ENCODE data around the gene MAN1A2. TPM values are rescaled to one million over a fixed set of nuclear protein-coding genes. Genes with fewer than 3 reads are reported as not detected.

The MAN1A2 gene
- total and polyA plus RNA-seq, 9 of the 15 experiments (the other 6 are each of a cell fraction or from before 2014, with no cell fraction given): 4.2 to 38.4 (median 18.7) TPM

- CTCF ChIA-PET (ENCODE audit: low intra/inter-chr PET ratio): no interaction called here
- Histone ChIP-seq H3K79me2 (ENCODE audit: control insufficient read depth, insufficient read depth, low read length) (no peaks in the 10 kb centered on the region), H3K4me1 (replicated peaks in 1 of 2; ENCODE audit: control insufficient read depth in 2 of 2, insufficient read depth in 2 of 2, low read length in 2 of 2) (peaks cover 5 to 8% of the 10 kb centered on the region in 2 experiments; a peak in 3 of 5 replicates), H3K4me3 (no peak overlapping the region), H3K27me3 (ENCODE audit: control insufficient read depth in 2 of 2, insufficient read depth in 2 of 2, low read length in 2 of 2) (no peaks in the 10 kb centered on the region), H3K27ac (ENCODE audit: extremely low read depth, low read depth, low read length) (no peak overlapping the region), H3K4me2 (ENCODE audit: insufficient read depth, low read length) (no peak overlapping the region), H3K9me3 (replicated peaks; ENCODE audit: control insufficient read depth, insufficient read depth, low read depth, low read length) (no peaks in the 10 kb centered on the region), H2AFZ (ENCODE audit: low read depth, low read length) (0 out of 2 replicates have a peak overlapping the region, but pooled peaks have one; percentile 30), H3K9me1 (ENCODE audit: control insufficient read depth, insufficient read depth, low read length) (no peaks in the 10 kb centered on the region), H3K9ac (ENCODE audit: insufficient read depth in 1 of 2, low read depth in 2 of 2, low read length in 2 of 2) (peak overlapping the region in 1 of 2 experiments; percentile 61; a peak in 1 of 4 replicates), H4K20me1 (replicated peaks; ENCODE audit: control insufficient read depth, insufficient read depth, low read length) (no peaks in the 10 kb centered on the region), H3K36me3 (ENCODE audit: control insufficient read depth, insufficient read depth, low read length) (no peaks in the 10 kb centered on the region)
- FAIRE-seq: peak; percentile 11
- no peak for DNase-seq (ENCODE audit: extremely low read depth in 1 of 4, low spot score in 3 of 4)
- 49% methylated on average over 10 of the region's 10 CpGs for WGBS (ENCODE audit: insufficient coverage, low coverage, missing lambda C conversion rate)
- intact Hi-C loops (cut with micrococcal nuclease): no loop called here
- POLR2A ChIA-PET: interaction anchor here (0.6 to 2.0 kb wide), 4 partner anchors 8 to 232 kb away, joined by 3 to 8 read pairs (median 6); no protein-coding TSS in a partner anchor
- in situ Hi-C loops (cut with MboI): no loop called here
- no TSS peak for BruUV-seq (replicated peaks)
- ATAC-seq: no peak
- no peak for TF ChIP-seq ZNF212 (CRISPR knock-in tag; IDR thresholded peaks at IDR 0.05)
- no peak for TF ChIP-seq ZNF384 (IDR thresholded peaks at IDR 0.05; ENCODE audit: low read depth, low read length)
- TF ChIP-seq CBFA2T3 (IDR thresholded peaks at IDR 0.05): peak; percentile 90
- TF ChIP-seq FOS (IDR thresholded peaks at IDR 0.05; ENCODE audit: extremely low read depth, insufficient read length): peak; percentile 50
Measured at GRCh38 chr1:117573386-117574023, 206.3 kb downstream of the MAN1A2 start.

DNA sequence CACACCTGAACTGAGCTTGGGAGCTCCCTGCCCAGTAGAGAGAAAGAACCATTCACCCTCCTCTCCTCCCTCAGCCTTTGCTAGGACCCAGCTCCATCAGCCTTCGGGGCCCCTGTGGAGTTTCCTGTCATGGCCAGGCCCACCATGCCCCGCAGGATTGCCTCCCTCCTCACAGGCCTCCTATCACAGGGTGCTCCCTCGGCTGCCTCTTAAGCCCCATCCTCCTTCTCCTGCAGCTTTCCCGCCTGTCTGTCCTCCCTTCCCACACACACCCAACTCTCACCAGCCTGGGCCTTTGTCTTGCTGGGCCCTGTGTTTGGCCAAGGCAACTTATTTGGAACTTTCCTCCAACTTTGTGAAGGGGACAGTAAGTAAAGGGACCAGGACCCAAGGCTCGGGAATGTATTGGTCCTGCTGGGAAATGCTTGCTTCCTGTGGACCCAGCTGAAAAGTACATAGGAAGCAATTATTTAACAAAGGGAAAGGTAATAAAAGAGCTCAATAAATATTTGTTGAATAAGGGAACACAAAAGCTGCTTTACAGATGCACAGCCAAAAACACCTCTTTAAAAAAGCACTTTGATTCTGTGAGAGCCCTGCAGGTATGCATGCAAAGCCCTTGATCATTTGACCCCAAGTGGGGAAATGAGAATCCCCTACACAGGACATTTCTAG is 207.0 kb downstream of the MAN1A2 start:
- Histone ChIP-seq H3K4me2 (ENCODE audit: insufficient read depth, low read length) (no peak overlapping the region), H3K27ac (ENCODE audit: extremely low read depth, low read depth, low read length) (no peak overlapping the region), H3K9me1 (ENCODE audit: control insufficient read depth, insufficient read depth, low read length) (no peaks in the 10 kb centered on the region), H3K27me3 (ENCODE audit: control insufficient read depth in 2 of 2, insufficient read depth in 2 of 2, low read length in 2 of 2) (no peaks in the 10 kb centered on the region), H3K4me1 (replicated peaks in 1 of 2; ENCODE audit: control insufficient read depth in 2 of 2, insufficient read depth in 2 of 2, low read length in 2 of 2) (peaks cover 5 to 8% of the 10 kb centered on the region in 2 experiments; a peak in 3 of 5 replicates), H3K79me2 (ENCODE audit: control insufficient read depth, insufficient read depth, low read length) (no peaks in the 10 kb centered on the region), H3K4me3 (no peak overlapping the region), H2AFZ (ENCODE audit: low read depth, low read length) (no peak overlapping the region), H3K36me3 (ENCODE audit: control insufficient read depth, insufficient read depth, low read length) (no peaks in the 10 kb centered on the region), H3K9me3 (replicated peaks; ENCODE audit: control insufficient read depth, insufficient read depth, low read depth, low read length) (no peaks in the 10 kb centered on the region), H4K20me1 (replicated peaks; ENCODE audit: control insufficient read depth, insufficient read depth, low read length) (no peaks in the 10 kb centered on the region), H3K9ac (ENCODE audit: insufficient read depth in 1 of 2, low read depth in 2 of 2, low read length in 2 of 2) (peak overlapping the region in 1 of 2 experiments; percentile 9; a peak in 1 of 4 replicates)
- FAIRE-seq (no peak), DNase-seq (ENCODE audit: extremely low read depth in 1 of 4, low spot score in 3 of 4) (no peak), ATAC-seq (no peak)
- ChIA-PET CTCF (ENCODE audit: low intra/inter-chr PET ratio) (no interaction called here), POLR2A (interaction anchor here (0.6 to 2.0 kb wide), 4 partner anchors 9 to 233 kb away, joined by 3 to 6 read pairs (median 6); partner anchors contain the start of gene TENT5C)
- intact Hi-C loops (cut with micrococcal nuclease) (no loop called here), in situ Hi-C loops (cut with MboI) (no loop called here)
- no TSS peak for BruUV-seq (replicated peaks)
- 36% methylated on average over 5 of the region's 5 CpGs for WGBS (ENCODE audit: insufficient coverage, low coverage, missing lambda C conversion rate)
- TF ChIP-seq SRF (CRISPR knock-in tag; IDR thresholded peaks at IDR 0.05): no peak
- no peak for TF ChIP-seq EWSR1 (IDR thresholded peaks at IDR 0.05; ENCODE audit: borderline replicate concordance, low read depth, partially characterized antibody)
- TF ChIP-seq ERF (CRISPR knock-in tag; IDR thresholded peaks at IDR 0.05): no peak
- no peak for TF ChIP-seq POLR2H (tag; IDR thresholded peaks at IDR 0.05; ENCODE audit: low read depth)
- no peak for TF ChIP-seq MAX (CRISPR knock-in tag; IDR thresholded peaks at IDR 0.05)
- TF ChIP-seq ZSCAN29 (IDR thresholded peaks at IDR 0.05): no peak
- TF ChIP-seq, protein P1, sequence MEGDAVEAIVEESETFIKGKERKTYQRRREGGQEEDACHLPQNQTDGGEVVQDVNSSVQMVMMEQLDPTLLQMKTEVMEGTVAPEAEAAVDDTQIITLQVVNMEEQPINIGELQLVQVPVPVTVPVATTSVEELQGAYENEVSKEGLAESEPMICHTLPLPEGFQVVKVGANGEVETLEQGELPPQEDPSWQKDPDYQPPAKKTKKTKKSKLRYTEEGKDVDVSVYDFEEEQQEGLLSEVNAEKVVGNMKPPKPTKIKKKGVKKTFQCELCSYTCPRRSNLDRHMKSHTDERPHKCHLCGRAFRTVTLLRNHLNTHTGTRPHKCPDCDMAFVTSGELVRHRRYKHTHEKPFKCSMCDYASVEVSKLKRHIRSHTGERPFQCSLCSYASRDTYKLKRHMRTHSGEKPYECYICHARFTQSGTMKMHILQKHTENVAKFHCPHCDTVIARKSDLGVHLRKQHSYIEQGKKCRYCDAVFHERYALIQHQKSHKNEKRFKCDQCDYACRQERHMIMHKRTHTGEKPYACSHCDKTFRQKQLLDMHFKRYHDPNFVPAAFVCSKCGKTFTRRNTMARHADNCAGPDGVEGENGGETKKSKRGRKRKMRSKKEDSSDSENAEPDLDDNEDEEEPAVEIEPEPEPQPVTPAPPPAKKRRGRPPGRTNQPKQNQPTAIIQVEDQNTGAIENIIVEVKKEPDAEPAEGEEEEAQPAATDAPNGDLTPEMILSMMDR (IDR thresholded peaks at IDR 0.05 in 2 of 3, conservative IDR thresholded peaks at IDR 0.05 in 1 of 3; ENCODE audit: insufficient read depth in 2 of 3, low read depth in 1 of 3, low read length in 3 of 3): no peak
- TF ChIP-seq ILK (tag; IDR thresholded peaks at IDR 0.05; ENCODE audit: borderline replicate concordance, low read depth): no peak

Measured in K562 (cell line).